NCI-H460 (cell line): Measurements from ENCODE around the gene TUBE1. TPM values are rescaled to one million over a fixed set of nuclear protein-coding genes. Genes with fewer than 3 reads are reported as not detected.
A peak's percentile ranks its signal among the peaks of the same experiment; 100 is the strongest.
"Not testable (repeated sequence)": the region's sequence is repeated elsewhere in the genome, so short reads cannot be mapped to it uniquely, and the experiment has no call there.

Experiments
- DNase-seq: peaks from one replicate; pipeline ENCODE4 v3.0.0-alpha.2; 2016; ENCODE audit warnings: low read depth; ENCODE audit errors: extremely low read depth
- polyA plus RNA-seq: library from polyadenylated mRNA; depleted of rRNA; stranded (reverse); fragments of >200 nt; gene quantifications from 2 replicates; pipeline ENCODE4 v1.2.3, GENCODE V29; 2014; cell fraction: nucleus; rRNA removed
- total RNA-seq: library from RNA; depleted of rRNA; stranded (reverse); fragments of >200 nt; shearing (Covaris generic); gene quantifications from 2 replicates; pipeline ENCODE4 v1.2.3, GENCODE V29; 2014; rRNA removed

The TUBE1 gene, protein sequence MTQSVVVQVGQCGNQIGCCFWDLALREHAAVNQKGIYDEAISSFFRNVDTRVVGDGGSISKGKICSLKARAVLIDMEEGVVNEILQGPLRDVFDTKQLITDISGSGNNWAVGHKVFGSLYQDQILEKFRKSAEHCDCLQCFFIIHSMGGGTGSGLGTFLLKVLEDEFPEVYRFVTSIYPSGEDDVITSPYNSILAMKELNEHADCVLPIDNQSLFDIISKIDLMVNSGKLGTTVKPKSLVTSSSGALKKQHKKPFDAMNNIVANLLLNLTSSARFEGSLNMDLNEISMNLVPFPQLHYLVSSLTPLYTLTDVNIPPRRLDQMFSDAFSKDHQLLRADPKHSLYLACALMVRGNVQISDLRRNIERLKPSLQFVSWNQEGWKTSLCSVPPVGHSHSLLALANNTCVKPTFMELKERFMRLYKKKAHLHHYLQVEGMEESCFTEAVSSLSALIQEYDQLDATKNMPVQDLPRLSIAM
- 63.1 and 72.3 TPM in 2 replicates for total RNA-seq
- polyA plus RNA-seq = 113 and 123 TPM in 2 replicates

DNA sequence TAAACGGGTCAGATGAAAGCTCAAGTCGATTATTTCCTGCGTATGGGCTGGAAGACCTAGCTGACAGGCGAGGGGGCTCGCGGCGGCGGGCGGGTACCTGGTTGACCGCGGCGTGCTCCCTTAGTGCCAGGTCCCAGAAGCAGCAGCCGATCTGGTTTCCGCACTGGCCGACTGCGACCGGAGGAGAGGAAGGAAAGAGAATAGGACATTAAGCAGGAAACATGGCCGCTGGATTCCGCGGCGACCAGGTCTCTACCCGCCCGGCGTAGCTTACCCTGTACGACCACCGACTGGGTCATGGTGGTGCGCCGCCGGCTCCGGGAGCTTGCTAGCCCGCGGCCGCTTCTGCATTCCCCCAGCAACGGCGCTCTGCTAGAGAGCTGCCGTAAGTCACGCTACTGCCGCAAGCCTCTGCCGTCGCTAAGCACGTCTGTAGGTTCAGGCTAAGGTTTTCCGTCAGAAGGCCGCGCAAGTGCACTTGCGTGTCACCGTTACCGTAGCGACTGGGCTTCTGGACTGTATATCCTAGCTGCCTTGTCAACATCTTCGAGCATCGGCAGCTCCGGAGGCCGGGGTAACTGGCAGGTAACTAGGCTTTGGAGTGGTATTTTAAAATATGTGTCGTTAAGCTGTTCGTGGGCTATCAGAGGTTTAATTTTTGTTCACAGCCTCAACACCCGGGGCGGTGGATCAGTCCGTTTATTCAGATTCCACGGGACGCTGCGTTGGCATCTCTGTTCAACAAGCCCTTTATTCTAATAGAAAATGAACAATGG lies at the start of gene TUBE1, which contains the start of gene FAM229B:
Gene TUBE1 (minus strand): TSS at position 347 of the 776 bp plus-strand sequence. CDS start 48 bp downstream, at position 299.
Gene FAM229B (plus strand): TSS at position 456 of the 776 bp plus-strand sequence. CDS start 11,693 bp downstream, outside the sequence.
- DNase-seq = peak; percentile 88

DNA sequence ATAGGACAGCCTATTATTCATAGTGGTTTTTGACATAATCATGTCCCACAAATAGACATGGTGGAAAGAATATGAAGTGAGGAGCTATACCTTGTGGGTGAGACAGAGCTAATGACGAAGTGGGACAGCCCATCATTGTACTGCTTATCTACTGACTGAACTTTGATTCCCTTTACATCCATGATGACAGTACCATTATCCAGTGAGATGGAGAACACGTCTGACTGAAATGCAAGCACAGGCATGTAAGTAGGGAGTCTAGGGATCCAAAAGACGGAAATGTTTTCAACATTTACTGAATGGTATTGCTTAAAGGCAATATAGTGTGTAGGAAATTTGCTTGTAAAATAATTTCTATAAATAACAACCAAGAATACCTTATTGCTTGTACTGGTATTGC lies 43.6 kb upstream of the TUBE1 start:
- DNase-seq = no peak

DNA sequence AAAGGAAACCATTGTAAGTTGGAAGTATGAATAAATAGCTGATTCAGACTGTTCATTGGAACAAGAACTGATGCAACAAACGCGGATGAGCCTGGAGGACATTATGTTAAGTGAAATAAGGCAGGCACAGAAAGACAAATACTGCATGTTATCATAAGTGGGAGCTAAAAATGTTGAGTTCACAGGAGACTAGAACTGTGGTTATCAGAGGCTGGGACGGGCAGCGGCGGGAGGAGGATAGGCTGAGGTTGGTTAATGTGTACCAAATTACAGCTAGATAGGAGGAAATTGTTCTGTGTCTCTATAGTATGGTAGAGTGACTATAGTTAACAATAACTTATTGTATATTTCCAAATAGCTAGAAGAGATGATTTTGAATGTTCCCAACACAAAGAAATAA lies 40.9 kb upstream of the TUBE1 start:
- DNase-seq = no peak

DNA sequence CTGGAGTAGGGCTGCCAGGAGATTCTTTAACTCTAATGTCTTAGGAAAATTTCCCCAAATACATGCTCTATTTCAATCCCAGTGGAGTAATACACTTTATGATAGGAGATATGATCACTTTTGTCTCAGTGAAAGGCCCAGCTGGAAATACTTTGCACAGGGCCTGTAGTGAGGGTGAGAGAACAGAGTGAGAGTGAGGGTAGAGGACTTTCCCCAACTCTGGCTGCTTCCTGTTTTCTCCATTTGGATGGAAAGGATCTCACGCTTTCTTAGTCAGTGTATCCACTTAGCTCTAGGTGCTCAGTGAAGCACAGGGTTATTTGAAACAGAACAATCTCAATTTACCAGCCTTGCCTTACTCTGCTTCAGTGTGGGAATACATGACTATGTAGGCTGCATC lies 36.7 kb upstream of the TUBE1 start:
- no peak for DNase-seq

DNA sequence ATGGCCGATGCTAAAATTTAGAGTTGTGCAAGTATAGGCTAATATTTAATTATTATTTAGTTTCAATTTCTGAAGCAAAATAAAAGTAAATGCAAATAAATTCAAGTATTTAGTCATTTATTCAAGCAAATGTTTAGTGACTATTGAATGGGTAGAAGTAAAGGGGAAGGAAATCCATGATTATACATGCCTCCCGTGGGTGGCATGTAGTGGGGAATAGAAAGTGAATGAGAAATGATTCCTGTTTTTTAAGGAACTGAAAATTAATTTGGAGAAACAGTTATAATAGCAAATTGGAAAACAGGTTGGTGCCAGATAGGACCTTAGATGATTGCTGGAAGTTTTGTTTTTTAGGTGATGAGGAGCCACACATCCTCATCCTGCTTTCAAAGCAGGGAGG lies 35.5 kb upstream of the TUBE1 start:
- DNase-seq = no peak

DNA sequence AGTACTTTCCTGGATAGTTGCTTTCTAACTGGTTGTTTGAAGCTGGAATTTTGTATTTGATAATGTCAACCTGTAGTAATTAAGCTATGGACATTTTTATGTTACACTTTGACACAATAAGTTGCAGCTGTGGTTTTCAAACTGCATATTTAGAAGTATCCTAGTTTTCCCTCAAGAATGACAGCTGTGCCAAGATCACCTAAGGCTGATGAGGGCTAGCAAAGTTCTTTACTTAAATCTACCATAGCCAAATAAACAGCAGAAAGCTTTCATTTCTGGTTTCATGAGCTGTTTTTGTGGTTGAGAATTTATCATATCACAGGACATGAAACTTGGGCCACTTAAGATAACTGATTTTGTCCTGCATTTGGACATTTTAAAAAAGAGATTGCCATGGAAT lies 30.8 kb upstream of the TUBE1 start:
- no peak for DNase-seq

DNA sequence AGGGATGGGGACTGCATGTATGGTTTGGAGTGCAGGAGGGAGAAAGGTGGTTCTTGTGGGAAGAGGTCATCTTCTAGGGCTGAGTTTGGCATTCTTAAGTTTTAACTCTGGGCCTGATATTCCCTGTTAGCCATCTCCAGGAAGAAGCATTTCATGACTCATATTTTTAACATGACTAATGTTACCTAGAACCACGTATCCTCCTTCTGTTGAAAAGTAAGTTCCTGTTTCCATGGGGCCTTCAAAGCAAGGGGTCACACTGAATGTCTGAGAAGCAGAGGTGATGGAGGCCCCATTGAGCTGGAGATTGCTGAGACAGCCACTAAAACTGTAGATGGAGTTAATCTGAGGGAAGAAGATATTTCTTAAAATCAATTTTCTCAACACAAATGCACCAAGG lies 30.3 kb upstream of the TUBE1 start:
- no peak for DNase-seq

DNA sequence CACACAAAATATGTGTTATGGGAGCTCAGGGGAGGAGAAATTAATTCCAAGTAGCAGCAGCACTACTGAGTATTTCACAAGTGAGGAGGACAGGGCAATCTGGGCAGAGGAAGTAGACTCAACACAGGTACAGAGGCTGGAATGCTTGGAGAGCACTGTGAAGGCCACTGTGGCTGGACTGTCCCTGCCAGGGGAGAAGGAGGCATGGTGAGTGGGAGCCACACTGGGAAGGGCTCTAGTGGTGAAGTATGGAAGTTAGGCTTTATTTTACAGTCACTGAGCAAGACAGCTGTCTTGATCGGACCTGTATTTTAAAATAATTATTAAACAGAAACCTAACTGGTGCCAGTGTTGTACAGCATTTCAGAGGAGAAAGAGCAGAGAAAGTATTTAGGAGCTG lies 28.9 kb upstream of the TUBE1 start:
- no peak for DNase-seq

DNA sequence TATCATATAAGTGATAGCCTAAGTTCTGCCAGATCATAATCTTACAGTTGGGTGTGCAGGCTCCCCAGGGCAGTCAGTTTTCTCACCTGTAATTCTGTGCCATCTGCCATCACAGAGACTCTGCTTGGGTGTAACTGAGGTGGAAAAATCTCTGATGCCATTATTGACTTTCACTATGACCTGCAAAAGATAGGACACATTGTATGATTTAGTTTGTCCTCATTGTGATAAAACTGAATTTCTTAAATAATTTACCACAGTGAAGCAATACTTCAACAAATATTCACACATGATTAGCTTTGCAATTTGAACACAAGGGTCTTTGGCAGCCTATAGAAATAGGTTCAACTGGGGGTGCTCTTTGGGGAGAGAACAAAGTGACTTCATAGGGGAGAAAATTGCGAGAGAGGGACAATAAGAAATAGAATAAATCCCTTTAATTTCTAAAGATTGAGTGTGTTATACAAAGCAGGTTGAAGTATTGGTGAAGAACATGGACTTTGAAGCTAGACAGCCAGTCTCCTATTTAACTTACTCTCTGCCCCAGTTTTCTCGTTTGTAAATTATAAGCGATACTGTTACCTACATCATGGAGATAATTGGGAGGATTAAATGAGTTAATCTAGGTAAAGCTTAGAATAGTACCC lies 27.4 kb upstream of the TUBE1 start:
- DNase-seq = no peak

DNA sequence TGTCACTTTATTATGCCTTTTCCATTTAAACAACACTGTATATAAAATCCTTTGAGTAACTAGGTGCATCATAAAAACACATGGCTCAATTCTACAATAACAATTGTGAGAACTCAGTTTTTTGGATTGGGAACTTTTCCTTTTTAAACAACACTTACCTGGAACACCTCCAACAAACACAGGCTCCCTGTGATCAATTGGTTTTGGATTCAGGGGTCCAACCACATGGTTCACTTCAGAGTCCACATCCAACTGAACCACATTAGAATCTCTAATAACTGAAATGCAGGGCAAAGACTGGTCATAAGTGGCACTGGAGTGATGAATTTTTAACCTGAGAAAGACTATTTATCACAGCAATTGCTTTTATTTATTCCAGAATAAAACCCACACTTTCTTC lies 26.6 kb upstream of the TUBE1 start:
- DNase-seq = no peak

DNA sequence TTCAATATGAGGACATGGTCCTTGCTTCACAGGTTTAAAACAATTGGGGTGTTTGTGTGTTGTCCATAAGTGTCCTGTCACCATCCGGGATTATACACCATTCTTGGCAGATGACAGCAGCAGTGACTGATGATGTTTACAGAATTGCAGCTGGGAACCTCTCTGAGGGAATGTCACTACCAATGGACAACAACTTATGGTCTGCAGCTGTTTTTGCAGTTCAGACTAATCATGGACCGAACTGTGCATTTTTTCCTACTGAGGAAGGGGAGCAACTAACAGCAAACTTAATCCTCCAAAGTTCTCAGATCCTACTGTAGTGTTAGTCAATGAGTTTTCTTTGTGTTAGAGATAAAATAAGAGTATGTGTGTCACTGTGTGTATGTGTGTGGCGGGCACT lies 26.1 kb upstream of the TUBE1 start:
- no peak for DNase-seq

DNA sequence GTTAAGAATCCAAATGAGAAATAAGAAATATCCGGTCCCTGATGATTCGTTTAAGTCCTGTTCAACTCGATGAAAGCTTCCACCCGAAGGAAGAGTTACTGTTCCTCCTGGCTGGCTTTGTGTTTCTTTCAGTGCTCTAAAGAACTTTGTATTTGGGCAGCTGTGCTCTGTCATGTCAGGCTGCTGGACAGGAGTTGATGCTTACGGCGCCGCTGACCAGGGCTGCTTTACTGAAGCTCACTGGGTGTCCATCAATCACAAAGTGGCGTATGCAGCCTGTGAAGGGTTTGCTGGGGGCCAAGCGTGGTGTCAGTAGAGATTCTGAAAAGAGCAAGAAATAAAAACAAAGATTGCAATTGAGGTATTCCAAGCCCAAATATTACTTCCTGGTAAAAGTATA lies 22.0 kb upstream of the TUBE1 start:
- no peak for DNase-seq

DNA sequence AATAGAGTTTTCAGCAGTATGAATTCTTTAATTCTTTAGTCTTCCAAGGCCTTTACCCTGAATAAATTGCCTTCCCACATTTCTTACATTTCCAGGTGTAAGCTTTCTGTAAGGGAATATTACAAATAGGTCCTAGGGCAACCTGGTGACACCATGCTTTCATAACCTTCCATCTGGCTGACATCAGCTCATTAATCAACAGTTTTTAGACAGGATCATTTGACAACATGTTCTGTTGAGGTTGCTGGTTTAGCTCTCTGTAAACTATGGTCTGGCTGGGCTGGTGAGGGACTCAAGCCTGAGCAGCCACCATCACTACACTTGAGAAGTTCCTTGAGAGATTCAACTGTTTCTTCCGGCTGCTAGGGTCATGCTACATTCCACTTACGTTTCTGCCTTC lies 19.3 kb upstream of the TUBE1 start:
- DNase-seq = no peak

DNA sequence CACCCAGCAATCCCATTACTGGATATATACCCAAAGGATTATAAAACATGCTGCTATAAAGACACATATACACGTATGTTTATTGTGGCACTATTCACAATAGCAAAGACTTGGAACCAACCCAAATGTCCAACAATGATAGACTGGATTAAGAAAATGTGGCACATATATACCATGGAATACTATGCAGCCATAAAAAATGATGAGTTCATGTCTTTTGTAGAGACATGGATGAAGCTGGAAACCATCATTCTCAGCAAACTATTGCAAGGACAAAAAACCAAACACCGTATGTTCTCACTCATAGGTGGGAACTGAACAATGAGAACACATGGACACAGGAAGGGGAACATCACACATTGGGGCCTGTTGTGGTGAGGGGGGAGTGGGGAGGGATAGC lies 18.7 kb upstream of the TUBE1 start:
- DNase-seq = not testable (repeated sequence)

DNA sequence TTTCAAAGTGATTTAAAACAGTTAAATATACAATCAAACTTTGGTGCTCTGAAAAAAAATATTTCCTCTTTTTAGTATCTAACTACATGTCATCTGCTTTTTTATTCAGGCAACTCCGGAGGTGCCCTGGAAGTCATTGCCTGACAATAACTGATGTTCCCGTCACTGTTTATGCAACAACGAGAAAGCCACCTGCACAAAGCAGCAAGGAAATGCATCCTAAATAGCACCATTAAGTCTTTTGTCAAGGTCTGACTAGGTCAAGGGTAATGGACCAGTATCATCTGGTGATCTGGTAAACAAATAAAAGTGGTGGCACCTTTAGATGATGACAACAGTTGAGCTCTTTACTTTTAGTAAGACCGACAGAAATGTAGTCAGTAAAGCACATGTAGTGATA lies 13.3 kb upstream of the TUBE1 start:
- DNase-seq = no peak

DNA sequence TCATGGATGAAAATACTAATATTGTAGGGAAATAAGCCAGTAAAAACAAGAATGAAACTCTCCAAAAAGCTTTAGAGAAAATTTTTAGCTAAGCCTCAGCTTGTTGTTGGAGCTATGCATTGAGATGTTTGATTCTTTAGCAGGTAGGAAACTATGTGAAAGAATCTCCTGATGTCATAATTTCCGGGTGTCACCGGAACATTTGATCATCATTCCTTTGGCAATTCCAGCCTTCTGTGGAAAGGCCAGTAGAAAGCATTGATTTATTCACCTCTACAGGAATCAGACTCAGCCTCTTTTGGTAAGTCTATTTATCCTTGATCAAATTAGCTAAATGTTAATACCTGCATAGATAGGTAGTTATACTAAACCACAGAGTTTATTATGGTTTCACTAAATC lies 9.6 kb upstream of the TUBE1 start:
- no peak for DNase-seq

DNA sequence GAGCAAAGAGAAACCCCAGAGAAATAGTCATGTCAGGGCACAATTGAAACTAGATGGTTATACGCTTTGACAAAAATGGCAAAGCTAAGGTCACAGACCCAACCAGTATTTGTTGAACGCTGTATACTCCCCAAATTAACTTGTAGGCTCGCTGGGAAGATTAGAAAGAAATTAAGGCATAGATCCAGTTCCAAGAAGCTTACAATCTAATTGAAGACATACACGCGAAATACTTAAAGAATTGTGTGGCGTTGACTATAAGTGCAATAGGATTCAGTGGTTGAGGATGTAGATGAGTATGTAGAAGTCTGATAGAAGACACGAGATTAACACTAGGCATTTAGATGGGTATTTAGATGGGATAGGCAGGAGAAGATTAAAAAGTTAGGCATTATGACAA lies 634 bp upstream of the TUBE1 start:
- no peak for DNase-seq

DNA sequence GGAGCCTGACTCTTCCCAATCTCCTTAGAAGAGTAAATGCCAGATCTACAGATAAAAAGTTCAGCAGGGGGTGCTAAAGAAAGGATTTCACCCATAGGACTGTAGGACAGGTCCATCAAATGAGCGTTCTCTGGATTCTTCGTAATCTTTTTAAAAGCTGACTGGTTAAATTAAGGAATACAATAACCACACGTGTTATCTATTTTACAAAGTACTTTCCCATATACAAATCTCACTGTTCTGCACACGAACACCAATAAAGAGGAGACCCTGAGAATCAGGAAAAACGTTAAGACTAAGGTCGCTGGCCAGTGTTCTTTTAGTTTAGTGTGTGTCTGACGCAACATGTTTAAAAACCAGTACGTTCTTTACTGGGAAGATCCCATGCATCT lies 542 bp downstream of the TUBE1 start:
- peak; percentile 24 for DNase-seq

DNA sequence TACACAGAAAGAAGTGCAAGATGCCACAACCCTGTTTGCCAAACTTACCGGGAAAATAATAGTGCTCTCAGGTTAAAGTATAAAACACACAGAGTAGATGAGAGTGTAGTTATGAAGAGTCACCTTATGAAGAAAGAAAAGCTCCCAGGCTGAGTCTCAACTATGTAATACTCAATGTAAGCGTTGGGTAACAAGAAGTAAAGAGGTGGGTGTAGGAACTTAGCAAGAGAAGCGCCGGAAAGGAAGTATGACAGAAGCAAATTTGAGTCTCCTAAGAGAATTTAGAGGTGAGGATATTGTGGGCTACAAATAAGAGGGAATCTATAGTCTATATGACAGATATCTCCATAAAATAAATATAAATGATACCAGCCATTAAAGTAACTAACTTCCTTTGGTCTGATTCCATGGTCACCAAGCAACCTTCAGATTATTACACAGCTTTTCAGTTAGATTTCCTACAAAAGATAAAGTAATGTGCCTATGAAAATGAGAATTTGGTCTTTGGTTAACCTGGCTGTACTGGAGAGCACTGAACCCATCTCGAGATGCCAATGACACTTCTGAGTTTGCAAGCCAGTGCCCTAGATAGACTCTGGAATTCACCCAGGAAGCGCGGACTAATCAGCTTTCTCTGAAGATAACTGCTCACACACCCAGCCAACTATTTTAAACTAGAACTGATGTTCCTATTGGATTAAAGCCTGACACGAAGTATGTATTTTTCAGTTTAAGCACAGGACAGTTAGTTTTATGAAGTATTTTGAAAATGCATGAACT lies 1.8 kb downstream of the TUBE1 start:
- DNase-seq = no peak

DNA sequence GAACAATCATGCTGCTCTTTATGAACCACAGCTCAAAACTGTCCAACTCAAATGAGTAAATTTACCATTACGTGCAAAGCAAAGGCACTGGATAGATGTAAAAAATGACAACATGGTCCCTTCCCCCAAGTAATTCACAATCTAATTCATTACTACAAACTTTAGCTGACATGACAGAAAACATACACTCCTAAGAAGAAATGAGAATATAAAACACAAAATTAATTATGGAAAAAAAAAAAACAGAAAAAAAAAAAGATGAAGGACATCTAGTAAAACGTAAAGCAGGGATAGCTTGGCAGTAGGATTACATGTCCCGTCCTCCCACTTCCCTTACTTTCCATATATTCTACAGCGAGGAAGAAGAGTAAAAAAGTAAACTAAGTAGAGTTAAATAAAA lies 5.7 kb downstream of the TUBE1 start:
- no peak for DNase-seq
